Endothelial cell (in vitro differentiated cells): ENCODE measurements around the gene CNOT8. TPM values are rescaled to one million over a fixed set of nuclear protein-coding genes. Genes with fewer than 3 reads are reported as not detected.

Experiments
- DNase-seq: peaks from one replicate; pipeline ENCODE4 v3.0.0; 2021; ENCODE audit warnings: low spot score
- H3K27ac Mint-ChIP-seq: one replicate; pipeline ENCODE4 v1.8.0; 2021; ENCODE audit warnings: mixed read lengths, inconsistent platforms; ENCODE audit not compliant: unreplicated experiment
- H3K27me3 Mint-ChIP-seq: one replicate; pipeline ENCODE4 v1.8.0; 2021; ENCODE audit warnings: mild to moderate bottlenecking, moderate library complexity, mixed read lengths, inconsistent platforms; ENCODE audit not compliant: unreplicated experiment
- H3K36me3 Mint-ChIP-seq: one replicate; pipeline ENCODE4 v1.8.0; 2021; ENCODE audit warnings: mild to moderate bottlenecking, low read depth, mixed read lengths, inconsistent platforms; ENCODE audit not compliant: unreplicated experiment
- H3K4me1 Mint-ChIP-seq: one replicate; pipeline ENCODE4 v1.8.0; 2021; ENCODE audit warnings: mild to moderate bottlenecking, mixed read lengths, inconsistent platforms; ENCODE audit not compliant: unreplicated experiment
- H3K4me3 Mint-ChIP-seq: one replicate; pipeline ENCODE4 v1.8.0; 2021; ENCODE audit warnings: mild to moderate bottlenecking, mixed read lengths, inconsistent platforms; ENCODE audit not compliant: unreplicated experiment
- H3K9me3 Mint-ChIP-seq: one replicate; pipeline ENCODE4 v1.8.0; 2021; ENCODE audit warnings: mixed read lengths, inconsistent platforms; ENCODE audit not compliant: unreplicated experiment
- total RNA-seq: library from RNA; stranded (reverse); fragmentation: NEBNext Ultra II Directional; extraction: Animal tissue kit (Norgen Biotek cat#: 25700); gene quantifications from one replicate; pipeline ENCODE4 v1.2.1, GENCODE V29; 2021; ENCODE audit not compliant: unreplicated experiment
- TF ChIP-seq, protein P1 (sequence below): fragments of 200-600 bp; sonication (generic); IDR thresholded peaks from one replicate; pipeline ENCODE4 v1.5.0; 2021; ENCODE audit warnings: antibody characterized with exemption; ENCODE audit not compliant: unreplicated experiment

CNOT8 gene
- total RNA-seq, 1 donor from 2014 or later: 65.6 TPM

DNA sequence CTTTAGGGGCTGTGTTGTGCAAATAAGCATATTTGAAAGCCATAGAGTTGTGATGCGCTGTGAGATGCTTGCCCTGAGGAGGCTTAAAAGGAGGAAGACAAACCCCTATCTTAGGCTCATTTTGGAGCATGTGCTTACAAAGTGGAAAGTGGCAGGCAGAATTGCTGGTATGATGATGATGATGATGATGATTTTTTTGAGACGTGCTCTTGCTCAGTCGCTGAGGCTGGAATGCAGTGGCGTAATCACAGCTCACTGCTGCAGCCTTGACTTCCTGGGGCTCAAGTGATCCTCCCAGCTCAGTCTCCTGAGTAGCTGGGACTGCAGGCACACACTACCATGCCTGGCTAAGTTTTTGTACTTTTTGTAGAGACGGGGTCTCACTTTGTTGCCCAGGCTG is 1.7 kb downstream of the CNOT8 start:
- DNase-seq: peak; percentile 10
- Mint-ChIP-seq H3K4me3 (peak overlapping the region; percentile 95), H3K27ac (peak overlapping the region; percentile 96), H3K36me3 (no peaks in the 10 kb centered on the region), H3K4me1 (peaks cover 32% of the 10 kb centered on the region), H3K27me3 (peaks cover 16% of the 10 kb centered on the region), H3K9me3 (no peaks in the 10 kb centered on the region)
- TF ChIP-seq, protein P1, sequence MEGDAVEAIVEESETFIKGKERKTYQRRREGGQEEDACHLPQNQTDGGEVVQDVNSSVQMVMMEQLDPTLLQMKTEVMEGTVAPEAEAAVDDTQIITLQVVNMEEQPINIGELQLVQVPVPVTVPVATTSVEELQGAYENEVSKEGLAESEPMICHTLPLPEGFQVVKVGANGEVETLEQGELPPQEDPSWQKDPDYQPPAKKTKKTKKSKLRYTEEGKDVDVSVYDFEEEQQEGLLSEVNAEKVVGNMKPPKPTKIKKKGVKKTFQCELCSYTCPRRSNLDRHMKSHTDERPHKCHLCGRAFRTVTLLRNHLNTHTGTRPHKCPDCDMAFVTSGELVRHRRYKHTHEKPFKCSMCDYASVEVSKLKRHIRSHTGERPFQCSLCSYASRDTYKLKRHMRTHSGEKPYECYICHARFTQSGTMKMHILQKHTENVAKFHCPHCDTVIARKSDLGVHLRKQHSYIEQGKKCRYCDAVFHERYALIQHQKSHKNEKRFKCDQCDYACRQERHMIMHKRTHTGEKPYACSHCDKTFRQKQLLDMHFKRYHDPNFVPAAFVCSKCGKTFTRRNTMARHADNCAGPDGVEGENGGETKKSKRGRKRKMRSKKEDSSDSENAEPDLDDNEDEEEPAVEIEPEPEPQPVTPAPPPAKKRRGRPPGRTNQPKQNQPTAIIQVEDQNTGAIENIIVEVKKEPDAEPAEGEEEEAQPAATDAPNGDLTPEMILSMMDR: no peak

DNA sequence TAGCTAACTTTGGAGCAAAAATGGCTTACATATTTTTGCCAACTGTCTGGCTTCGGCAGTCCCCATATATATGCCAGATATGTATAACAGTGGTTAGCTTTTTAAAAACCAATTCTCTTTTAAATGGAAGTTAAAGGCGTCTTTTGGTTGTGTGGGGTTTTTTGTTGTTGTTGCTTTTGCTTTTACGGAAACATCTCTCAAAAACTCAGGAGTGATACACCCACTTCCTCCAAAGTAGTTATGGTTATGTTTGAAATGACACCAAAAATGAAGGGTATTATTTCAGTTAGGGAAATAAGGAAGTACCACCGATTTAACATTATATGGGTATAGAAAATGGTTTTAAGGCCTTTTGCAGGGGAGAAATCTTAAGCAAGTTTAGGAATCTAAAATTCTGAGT is 2.3 kb downstream of the CNOT8 start:
- no peak overlapping the region for H3K4me3 Mint-ChIP-seq
- H3K36me3 Mint-ChIP-seq: peaks cover under 1% of the 10 kb centered on the region
- TF ChIP-seq, protein P1: no peak
- no peak for DNase-seq
- H3K4me1 Mint-ChIP-seq: peaks cover 32% of the 10 kb centered on the region
- no peaks in the 10 kb centered on the region for H3K9me3 Mint-ChIP-seq
- H3K27ac Mint-ChIP-seq: peak overlapping the region; percentile 5
- peaks cover 16% of the 10 kb centered on the region for H3K27me3 Mint-ChIP-seq

DNA sequence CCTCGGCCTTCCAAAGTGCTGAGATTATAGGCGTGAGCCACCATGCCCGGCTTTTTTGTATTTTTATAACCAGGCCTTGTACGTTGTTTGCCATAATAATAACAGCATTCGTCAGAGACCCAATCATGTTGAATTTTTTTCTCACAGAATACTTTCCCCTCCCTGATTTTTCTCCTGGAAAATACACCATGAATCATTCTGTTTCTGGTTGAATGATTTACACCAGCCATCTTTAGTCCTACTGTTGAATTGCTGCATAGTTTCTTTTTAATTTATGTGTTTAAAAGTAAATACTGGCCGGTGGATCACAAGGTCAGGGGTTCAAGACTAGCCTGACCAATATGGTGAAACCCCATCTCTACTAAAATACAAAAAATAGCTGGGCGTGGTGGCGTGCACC is 3.5 kb downstream of the CNOT8 start:
- no peak overlapping the region for H3K27ac Mint-ChIP-seq
- TF ChIP-seq, protein P1: no peak

DNA sequence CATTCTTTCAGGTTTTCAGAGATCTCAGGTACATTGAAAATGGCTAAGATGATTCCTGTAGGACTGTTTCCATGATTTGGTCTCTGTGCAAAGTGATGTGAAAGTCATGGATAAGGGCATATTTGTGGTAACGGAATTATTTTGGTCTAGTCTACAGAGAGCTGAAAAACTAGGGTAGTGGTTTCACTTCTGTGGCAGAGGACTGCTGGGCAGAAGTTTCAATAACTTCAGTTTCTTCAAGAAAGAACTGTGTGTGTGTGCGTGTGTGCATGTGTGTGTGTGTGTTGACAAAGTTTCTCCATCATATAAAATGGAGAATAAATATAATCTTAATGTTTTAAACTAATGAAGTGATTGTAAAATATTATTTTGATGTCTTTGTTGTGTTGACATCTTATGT is 4.3 kb downstream of the CNOT8 start:
- Mint-ChIP-seq H3K4me3 (no peak overlapping the region), H3K9me3 (no peaks in the 10 kb centered on the region), H3K27me3 (peaks cover 8% of the 10 kb centered on the region), H3K27ac (no peak overlapping the region), H3K36me3 (peaks cover 12% of the 10 kb centered on the region), H3K4me1 (peaks cover 23% of the 10 kb centered on the region)
- TF ChIP-seq, protein P1: no peak
- no peak for DNase-seq

More for the DNA sequence above, 3.5 kb downstream of the CNOT8 start:
- Mint-ChIP-seq H3K4me3 (no peak overlapping the region), H3K36me3 (peaks cover 8% of the 10 kb centered on the region), H3K9me3 (no peaks in the 10 kb centered on the region), H3K27me3 (peaks cover 11% of the 10 kb centered on the region), H3K4me1 (peaks cover 25% of the 10 kb centered on the region)
- DNase-seq: no peak

DNA sequence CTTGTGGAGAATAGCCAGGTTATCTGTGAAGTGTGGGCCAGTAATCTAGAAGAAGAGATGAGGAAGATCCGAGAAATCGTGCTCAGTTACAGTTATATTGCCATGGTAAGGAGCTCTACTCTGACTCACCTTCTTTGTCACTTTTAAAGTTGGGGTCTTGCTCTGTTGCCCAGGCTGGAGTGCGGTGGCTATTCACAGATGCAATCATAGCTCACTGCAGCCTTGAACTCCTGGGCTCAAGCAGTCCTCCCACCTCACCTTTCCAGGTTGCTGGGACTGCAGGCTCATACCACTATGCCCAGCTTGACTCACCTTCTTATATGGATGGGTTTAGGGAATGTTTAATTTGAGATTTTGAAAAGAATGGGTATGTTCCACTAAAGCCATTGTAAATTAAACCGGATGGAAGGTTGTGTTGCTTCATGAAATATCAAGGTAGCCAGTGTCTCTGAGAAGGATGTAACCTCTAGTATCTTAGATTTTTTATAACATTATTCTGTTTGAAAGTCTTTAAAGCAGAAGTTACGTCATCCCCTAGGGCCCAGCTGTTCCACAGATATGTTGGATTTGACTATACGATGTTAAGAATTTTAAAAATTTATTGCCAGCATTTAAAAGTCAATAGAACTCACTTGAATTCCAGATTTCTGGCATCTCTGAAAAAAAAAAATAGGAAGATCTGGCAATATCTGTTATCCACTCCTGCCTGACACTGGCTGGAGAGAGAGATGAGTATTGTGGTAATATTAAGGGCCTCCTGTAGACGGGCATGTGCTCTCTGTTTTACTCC is 5.1 kb downstream of the CNOT8 start:
- Mint-ChIP-seq H3K9me3 (no peaks in the 10 kb centered on the region), H3K27ac (no peak overlapping the region), H3K4me1 (peaks cover 23% of the 10 kb centered on the region), H3K4me3 (no peak overlapping the region), H3K27me3 (peaks cover 3% of the 10 kb centered on the region), H3K36me3 (peaks cover 14% of the 10 kb centered on the region)
- TF ChIP-seq, protein P1: no peak
- DNase-seq: no peak
